Osteoblast (primary cell): ENCODE results near the gene SLC9A9. TPM values are rescaled to one million over a fixed set of nuclear protein-coding genes. Genes with fewer than 3 reads are reported as not detected.
A peak's percentile ranks its signal among the peaks of the same experiment; 100 is the strongest.

ENCODE experiments used
- DNase-seq: peaks from one replicate; pipeline ENCODE4 v3.0.0; 2011; ENCODE audit warnings: low spot score, mixed read lengths; ENCODE audit not compliant: insufficient read length; ENCODE audit errors: missing footprints
- H2AFZ ChIP-seq: 2 replicates; pipeline ENCODE4 v1.6.0; 2011; ENCODE audit warnings: mild to moderate bottlenecking, low read length
- H3K27ac ChIP-seq: 2 replicates; pipeline ENCODE4 v1.5.1; 2011; ENCODE audit warnings: mild to moderate bottlenecking, low read depth, low read length, moderate library complexity
- H3K27me3 ChIP-seq: 2 replicates; pipeline ENCODE4 v1.6.0; 2012; ENCODE audit warnings: mild to moderate bottlenecking, control low read depth, inconsistent platforms, low read length, moderate library complexity; ENCODE audit not compliant: insufficient read depth
- H3K36me3 ChIP-seq: 2 replicates; pipeline ENCODE4 v1.5.1; 2011; ENCODE audit warnings: mild to moderate bottlenecking, low read length, control low read depth, moderate library complexity; ENCODE audit not compliant: insufficient read depth
- H3K4me1 ChIP-seq: 2 replicates; pipeline ENCODE4 v1.5.1; 2011; ENCODE audit warnings: mild to moderate bottlenecking, low read length, control low read depth, moderate library complexity; ENCODE audit not compliant: insufficient read depth
- H3K4me2 ChIP-seq: 2 replicates; pipeline ENCODE4 v1.6.0; 2011; ENCODE audit warnings: mild to moderate bottlenecking, low read length; ENCODE audit not compliant: insufficient read depth
- H3K4me3 ChIP-seq: fragments of 200-600 bp; sonication (generic); 3 replicates; pipeline ENCODE4 v1.5.1; 2012; ENCODE audit warnings: mild to moderate bottlenecking, low read length, inconsistent platforms; ENCODE audit not compliant: insufficient read depth
- H3K79me2 ChIP-seq: 2 replicates; pipeline ENCODE4 v1.6.0; 2012; ENCODE audit warnings: mild to moderate bottlenecking, low read length, control low read depth, inconsistent platforms; ENCODE audit not compliant: insufficient read depth
- H3K9me3 ChIP-seq: 2 replicates; pipeline ENCODE4 v1.5.1; 2011; ENCODE audit warnings: low read depth, low read length, control low read depth
- H4K20me1 ChIP-seq: 2 replicates; pipeline ENCODE4 v1.6.0; 2012; ENCODE audit warnings: mild to moderate bottlenecking, low read length, control low read depth; ENCODE audit not compliant: insufficient read depth
- total RNA-seq: library from RNA; depleted of rRNA; stranded (reverse); fragments of >200 nt; gene quantifications from 2 replicates; pipeline ENCODE4 v1.2.3, GENCODE V29; 2012
- TF ChIP-seq, protein P1 (sequence below): IDR thresholded peaks from 2 replicates; pipeline ENCODE4 v1.5.1; 2011; ENCODE audit warnings: mild to moderate bottlenecking, low read depth, low read length, moderate library complexity; ENCODE audit errors: extremely low read depth

SLC9A9 gene
- total RNA-seq, 1 donor, result 6.5 TPM

DNA sequence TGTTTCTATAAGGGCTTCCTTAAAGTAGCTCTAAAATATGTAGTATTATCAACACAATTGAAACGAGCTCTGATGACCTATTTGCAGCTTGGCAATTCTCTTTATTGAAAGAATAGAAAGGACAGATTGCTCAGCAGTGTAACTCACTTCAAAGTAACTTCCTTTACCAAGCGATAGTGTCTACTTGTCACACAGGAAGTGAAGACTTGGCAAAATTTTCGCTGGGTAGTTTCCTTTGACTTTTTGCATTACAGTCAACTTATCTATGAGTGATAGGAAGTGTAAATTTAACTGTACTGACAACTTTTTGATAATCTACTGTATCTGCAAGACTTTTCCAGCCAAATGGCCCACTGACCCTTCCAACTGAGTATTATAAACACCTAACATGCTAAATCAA is 22.8 kb downstream of the SLC9A9 start:
- no peaks in the 10 kb centered on the region for H3K27me3 ChIP-seq
- no peaks in the 10 kb centered on the region for H3K9me3 ChIP-seq
- TF ChIP-seq, protein P1, sequence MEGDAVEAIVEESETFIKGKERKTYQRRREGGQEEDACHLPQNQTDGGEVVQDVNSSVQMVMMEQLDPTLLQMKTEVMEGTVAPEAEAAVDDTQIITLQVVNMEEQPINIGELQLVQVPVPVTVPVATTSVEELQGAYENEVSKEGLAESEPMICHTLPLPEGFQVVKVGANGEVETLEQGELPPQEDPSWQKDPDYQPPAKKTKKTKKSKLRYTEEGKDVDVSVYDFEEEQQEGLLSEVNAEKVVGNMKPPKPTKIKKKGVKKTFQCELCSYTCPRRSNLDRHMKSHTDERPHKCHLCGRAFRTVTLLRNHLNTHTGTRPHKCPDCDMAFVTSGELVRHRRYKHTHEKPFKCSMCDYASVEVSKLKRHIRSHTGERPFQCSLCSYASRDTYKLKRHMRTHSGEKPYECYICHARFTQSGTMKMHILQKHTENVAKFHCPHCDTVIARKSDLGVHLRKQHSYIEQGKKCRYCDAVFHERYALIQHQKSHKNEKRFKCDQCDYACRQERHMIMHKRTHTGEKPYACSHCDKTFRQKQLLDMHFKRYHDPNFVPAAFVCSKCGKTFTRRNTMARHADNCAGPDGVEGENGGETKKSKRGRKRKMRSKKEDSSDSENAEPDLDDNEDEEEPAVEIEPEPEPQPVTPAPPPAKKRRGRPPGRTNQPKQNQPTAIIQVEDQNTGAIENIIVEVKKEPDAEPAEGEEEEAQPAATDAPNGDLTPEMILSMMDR, result no peak
- H3K27ac ChIP-seq, result no peak overlapping the region
- H3K4me1 ChIP-seq, result no peaks in the 10 kb centered on the region
- DNase-seq, result no peak
- H3K4me2 ChIP-seq, result no peak overlapping the region
- no peak overlapping the region for H2AFZ ChIP-seq
- no peaks in the 10 kb centered on the region for H3K79me2 ChIP-seq
- H3K36me3 ChIP-seq, result no peaks in the 10 kb centered on the region
- no peak overlapping the region for H3K4me3 ChIP-seq
- no peaks in the 10 kb centered on the region for H4K20me1 ChIP-seq

DNA sequence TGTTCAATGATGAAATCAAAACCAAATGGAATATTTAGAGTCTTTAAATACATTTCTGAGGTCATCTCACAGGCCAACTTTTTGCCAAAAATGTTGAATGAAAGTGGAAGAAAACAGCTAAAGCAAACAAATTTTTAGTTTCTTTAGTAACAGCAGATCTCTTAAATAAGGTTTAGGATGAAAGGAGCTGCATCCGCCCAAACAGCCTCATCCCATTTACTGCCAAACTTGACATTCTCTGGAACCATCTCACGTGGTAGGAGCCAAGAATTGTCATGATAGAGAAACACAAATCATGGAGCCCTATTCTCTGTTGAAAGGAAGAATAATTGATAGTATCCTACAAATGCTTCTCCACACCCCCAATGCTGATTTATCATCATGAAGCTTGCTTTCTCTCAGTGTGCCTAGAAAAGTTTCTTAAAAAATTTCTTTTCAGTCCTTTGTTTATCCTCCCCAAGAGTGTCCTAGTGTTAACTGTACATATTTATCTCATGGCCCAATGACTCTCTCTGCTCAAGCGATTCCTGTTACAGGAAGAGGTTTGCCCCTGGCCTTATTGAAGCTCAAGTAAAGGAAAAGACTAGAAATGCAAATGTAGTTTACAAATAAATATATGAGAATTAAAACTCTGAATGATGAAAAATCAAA is 23.4 kb downstream of the SLC9A9 start:
- no peak for DNase-seq
- Histone ChIP-seq H3K4me2 (no peak overlapping the region), H3K27me3 (no peaks in the 10 kb centered on the region), H3K4me3 (no peak overlapping the region), H3K36me3 (no peaks in the 10 kb centered on the region), H3K9me3 (no peaks in the 10 kb centered on the region), H4K20me1 (no peaks in the 10 kb centered on the region), H3K27ac (no peak overlapping the region), H2AFZ (peak overlapping the region; percentile 15), H3K4me1 (no peaks in the 10 kb centered on the region), H3K79me2 (no peaks in the 10 kb centered on the region)
- TF ChIP-seq, protein P1, result no peak

DNA sequence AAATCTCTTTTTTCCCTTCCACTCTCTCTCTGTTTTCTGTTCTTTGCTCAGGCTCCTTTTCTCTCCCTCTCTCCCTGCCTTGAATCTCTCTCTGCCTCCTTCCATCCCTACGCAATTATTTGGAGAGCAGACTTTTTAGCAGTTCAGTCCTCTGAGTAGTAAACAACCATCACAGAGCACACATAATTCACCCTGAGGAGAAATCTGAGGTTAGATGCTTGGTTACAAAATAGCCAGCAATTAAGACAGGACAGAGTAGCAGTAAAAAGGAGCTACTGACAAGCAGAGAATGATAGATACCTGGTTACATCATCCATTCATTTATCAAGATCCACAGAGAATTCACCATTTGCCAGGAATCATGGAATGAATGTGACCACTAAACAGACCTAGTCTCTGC is 25.5 kb downstream of the SLC9A9 start:
- Histone ChIP-seq H4K20me1 (no peaks in the 10 kb centered on the region), H3K27ac (no peak overlapping the region), H3K9me3 (no peaks in the 10 kb centered on the region), H3K4me1 (no peaks in the 10 kb centered on the region), H2AFZ (no peak overlapping the region), H3K36me3 (no peaks in the 10 kb centered on the region), H3K4me2 (no peak overlapping the region), H3K79me2 (no peaks in the 10 kb centered on the region), H3K4me3 (no peak overlapping the region), H3K27me3 (no peaks in the 10 kb centered on the region)
- no peak for DNase-seq
- TF ChIP-seq, protein P1, result no peak

DNA sequence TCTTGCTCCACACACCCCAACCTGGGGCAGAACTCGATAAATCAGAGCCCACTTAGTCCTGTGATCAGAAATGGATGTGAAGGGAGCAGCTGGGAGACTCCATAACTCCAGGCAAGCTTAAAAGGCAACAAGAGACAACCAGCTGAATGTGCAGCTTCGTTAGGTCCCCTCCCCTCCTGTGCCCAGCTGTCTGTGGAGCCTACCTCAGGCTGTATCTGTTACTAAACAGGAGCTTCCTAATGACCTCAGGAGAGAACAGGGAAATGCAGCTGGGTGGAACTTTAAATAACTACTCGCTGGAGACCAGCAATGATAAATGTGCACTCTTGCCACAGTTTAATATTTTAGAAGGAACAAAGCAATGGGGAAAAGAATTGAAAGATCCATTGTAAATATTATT is 25.9 kb downstream of the SLC9A9 start:
- Histone ChIP-seq H3K9me3 (no peaks in the 10 kb centered on the region), H3K4me3 (no peak overlapping the region), H3K4me2 (no peak overlapping the region), H4K20me1 (no peaks in the 10 kb centered on the region), H3K4me1 (no peaks in the 10 kb centered on the region), H3K27me3 (no peaks in the 10 kb centered on the region), H2AFZ (no peak overlapping the region), H3K36me3 (no peaks in the 10 kb centered on the region), H3K27ac (no peak overlapping the region), H3K79me2 (no peaks in the 10 kb centered on the region)
- DNase-seq, result no peak
- TF ChIP-seq, protein P1, result no peak
